NOMO-1 treated with DMSO at 0.1 percent for 48 hours (cell line): ENCODE results near the gene ANKRD6.

Experiments used
- DNase-seq: peaks from one replicate; lab custom pipeline; 2025; ENCODE audit not compliant: unreplicated experiment; lab: John Stamatoyannopoulos, UW

Gene ANKRD6

DNA sequence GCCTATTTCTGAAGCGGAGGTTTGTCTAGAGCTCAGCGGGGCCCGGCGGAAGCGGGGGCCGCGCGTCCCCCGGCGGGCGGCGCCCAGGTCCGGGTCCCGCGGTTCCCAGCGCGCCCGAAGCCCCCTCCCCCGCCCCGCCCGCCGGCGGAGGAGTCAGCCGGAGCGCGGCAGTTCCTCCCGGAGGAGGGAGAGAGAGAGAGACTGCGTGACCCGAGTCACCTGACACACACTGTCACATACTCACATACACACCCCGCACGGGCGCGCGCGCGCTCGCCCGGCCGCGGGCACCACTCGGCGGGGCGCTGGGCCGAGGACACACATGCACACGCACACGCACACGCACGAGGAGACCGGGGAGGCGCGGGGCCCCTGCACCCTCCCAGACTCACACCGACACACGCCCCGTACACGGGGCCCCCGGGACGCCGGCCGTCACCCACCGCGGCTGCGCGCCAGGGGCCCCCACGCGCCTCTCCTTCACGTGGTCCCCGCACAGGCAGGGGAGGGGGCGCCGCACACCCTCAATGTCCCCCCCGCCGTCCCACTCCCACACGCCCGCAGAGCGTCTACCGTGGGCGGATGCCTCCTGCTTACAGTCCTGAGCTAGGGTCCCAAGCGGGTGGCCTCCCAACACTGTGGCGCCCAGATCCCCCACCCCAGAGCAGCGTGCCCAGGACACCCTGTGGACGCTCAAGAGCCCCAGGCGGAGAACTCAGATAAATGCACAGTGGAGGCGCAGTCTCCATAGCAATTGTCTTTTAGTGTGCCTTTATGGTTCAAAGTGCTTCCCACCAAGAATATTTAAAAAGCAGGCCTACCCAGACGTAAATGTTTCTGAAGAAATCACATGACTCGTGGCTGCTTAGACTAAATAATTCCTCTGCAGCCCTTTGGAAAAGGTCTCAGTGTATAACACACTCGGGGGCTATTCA lies 20.6 kb upstream of the ANKRD6 start, which contains the start of gene RRAGD:
Gene RRAGD, minus strand, starts transcription at position 203 of the 935 bp plus-strand sequence. CDS start 280 bp downstream, outside the sequence.
- peak; percentile 52 for DNase-seq

DNA sequence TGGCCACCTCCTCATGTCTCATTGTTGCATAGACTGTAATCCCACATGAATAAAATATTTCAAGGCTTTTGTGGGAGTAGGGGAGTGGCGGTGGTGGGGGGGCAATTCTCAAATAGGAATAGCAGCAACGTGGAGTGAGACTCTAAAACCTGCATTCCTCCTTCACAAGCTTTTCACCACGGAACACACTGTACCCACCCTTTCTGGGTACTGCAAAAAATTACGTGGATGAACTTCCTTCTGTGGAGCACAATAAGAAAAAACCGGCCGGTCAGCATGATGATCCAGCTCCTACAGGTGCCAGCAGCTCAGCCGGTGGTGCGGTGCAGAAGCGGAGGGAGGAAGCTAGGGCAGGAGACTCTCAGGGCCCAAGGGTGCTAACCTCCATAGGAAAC lies 19.9 kb upstream of the ANKRD6 start:
- DNase-seq: no peak

DNA sequence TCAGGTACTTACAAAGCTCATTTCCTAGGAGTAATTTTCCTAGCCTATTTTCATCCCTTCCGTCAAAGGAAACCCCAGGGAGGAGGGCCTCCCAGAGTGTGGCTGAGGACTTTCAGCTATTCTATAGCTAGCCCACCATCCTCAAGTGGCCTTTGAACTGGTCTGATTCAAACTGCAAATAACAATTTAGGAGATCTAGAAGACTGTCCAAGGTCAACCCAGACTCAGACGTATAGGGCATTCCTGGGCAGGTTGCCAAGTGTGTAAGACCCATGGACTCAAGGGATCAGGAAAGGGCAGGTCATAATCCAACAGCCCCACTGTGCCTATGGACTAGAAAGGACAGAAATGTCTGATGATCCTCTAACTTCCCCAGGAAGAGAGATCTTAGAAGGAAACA lies 18.7 kb upstream of the ANKRD6 start:
- no peak for DNase-seq

DNA sequence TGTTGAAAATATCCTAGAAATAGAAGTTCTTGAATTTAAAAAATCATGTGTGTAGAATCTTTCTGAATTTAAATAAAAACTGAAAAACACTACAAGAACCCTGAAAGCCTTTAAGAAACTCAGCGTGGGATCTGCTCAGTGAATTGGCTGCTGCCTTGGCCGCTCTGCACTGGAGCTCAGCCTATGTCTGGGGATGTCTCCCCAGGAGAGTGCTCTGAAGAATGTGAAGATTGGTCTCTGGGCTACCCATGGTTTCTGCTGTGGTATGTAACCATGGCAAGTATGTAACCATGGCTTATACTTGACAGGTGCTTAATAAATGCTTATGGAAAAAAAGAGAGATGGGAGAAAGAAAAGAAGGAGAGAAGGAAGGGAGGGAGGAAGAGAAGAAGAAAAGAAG lies 17.8 kb upstream of the ANKRD6 start:
- no peak for DNase-seq

DNA sequence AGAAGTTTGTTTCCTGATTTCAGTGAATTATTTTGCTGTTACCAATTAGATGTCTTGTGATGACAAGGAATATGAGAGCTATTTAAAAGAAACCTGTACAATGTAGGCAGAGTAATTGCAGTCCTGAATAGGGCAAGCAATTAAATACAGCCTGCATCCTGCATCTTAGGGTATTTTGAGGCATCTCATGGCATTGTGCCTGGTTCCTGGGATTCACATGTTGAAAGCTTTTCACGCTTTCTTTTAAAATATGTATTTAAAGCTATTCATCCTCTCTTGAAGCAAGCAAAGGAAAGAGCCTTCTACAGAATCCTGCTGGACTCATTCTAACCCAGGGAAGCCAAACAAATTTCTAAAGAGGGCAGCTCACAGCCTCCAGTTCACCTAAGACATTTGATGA lies 16.2 kb upstream of the ANKRD6 start:
- no peak for DNase-seq

DNA sequence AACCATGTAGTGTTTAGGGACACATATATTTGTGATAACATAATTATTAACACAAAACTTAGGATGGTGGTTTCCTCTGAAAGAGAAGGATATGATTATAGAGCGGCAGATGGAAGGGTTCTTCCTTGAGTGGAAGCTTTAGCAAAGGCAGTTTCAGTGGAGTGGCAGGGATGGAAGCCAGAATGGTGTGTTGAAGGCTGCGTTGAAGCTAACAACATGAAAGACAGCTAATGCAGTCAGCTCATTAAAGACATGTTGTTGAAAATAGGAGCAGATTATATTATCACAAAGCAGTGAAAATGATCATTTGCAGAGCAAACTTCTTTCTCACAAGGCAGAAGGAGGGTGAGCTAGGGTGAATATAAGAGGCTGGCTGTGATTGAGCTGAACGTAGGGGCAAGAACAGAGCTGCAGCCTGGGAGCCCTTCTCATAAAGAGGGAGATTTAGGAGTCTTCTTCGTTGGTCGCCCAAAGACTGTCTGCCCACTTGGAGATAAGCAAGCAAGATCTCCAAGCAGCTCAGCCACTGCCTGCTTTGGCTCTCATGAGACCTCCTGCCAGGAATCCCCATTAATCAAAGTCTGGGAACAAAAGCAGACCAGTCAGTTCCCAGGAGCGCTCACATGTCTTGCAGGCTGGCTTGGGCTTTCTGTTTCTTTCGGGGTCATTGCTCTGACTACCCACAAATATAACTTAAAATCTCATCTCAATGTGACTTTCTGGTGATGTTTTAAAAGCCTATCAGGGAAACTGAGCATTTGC lies 2.6 kb upstream of the ANKRD6 start:
- DNase-seq: no peak

DNA sequence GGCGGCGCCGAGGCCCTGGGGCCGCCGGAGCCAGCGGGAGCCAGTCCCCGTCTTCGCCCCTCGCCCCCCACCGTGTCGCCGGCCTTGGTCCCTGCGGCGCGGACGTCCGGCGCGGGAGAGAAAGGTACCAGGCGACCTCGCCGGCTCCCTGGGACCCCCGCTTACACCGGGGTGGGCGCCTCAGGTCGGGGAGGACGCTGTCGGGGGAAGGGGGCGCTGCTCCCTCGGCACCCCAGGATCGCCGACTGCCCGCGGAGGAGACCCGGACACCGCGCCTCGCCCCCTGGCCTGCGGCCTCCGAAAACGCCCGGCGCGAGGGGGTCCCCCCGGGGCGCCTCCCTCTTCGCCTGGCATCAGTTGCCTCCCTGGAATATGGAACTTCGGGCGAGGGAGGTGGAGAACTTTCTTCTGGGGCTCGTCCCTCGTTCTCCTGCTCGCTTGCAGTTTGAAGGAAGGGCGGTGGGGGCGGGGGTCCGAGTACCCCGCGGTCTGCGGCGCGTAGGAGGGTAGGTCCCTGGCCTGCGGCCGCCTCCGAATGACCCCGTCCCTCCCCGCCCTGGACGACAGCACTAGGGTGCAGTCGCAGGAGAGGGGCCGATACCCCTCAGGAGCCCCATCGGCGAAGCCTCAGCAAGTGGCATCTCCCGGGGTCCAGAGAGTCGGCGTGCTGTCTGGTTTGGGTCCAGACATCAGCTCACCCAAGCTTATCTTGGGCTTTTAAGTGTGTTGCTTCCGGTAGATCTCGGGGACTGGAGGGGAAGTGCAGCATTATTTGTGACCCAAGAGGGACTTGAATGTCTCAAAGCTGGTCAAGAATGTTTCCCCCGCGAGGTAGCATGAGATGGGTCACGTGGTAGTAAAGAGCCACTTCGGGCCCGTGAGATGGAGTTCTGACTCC lies 549 bp downstream of the ANKRD6 start:
- peak; percentile 38 for DNase-seq

DNA sequence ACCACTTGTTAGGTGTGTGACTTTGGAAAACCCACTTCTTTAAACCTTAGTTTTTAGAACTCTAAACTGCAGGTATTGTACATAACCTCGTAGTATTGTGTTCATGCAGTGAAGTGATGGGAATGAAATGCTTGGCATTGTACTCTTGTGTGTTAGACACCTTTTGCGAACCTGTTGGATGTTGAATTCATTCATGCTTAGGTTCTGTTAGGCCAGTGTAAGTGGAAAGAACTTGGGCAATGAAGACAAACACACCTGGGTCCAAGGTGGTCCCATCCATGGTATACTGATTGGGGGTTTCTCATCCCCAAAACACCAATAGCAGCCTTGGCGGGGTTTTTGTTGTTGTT lies 1.2 kb downstream of the ANKRD6 start:
- no peak for DNase-seq

DNA sequence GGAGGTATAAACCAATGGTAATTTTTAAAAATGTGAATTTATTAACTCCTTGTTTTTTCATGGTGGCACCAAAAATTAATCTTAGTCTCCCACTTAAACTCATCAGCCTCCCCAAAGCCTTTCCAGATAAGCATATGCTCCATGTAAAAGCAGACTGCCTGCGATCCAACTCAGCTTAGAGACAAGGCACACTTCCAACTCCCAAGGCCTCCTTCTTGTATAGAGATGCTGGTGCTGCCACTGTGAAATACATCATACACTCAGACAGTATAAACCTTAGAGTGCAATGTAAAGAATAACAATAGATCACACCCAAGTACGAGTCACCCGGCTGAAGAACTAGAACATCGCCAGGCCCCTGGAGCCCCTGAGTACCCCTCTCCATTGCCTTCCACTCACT lies 2.0 kb downstream of the ANKRD6 start:
- no peak for DNase-seq

DNA sequence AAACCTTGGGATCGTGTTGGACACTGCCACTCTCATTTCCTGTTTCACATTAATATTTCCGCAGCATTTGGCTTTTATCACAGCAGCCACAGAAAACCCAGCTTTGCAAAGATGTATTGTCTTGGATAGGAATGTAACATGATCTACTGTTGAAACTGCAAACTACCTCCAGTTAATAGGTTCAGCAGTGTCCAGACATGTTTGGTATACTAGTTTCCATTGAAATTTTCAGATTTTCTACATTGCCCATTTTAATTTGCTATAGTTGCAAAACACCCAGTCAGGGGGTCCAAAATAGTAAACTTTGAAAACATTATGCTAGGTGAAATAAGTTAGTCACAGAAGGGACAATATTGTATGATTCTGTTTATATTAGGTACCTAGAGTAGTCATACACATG lies 3.3 kb downstream of the ANKRD6 start:
- no peak for DNase-seq

DNA sequence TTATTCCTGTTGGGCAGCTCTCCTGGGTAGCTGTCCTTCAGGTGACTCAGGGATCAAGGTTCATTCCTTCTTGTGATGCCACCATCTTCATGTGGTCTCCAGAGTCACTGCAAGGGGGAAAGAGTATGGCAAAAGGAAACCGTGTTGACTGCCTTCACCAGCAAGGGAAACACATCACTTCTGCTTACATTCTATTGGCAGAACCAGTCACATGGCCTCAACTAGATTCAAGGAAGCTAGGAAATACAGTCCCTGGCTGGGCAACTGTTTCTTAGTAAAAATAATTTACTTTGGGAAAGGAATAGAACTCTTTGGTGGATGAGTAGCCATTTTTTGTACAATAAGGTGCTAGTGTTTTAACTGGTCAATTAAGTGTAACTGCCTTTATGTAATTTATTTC lies 5.3 kb downstream of the ANKRD6 start:
- DNase-seq: no peak

DNA sequence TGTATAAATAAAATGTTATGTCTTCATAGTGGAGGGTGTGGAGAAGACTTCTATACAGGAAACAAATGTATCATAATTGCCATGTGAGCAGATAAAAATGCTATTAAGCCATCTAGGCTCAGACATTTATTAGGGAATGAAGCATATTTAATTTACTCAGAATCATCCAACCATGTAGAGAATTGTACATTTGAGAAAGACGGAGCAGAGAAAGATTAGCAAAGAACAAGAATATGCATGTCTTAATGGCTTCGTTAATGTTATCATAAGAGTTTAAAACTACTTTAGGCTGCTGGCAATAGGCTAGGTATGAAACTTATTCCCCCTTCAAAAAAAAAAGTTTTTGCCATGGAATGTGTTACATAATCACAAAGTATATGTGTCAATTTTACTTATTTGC lies 6.1 kb downstream of the ANKRD6 start:
- no peak for DNase-seq

DNA sequence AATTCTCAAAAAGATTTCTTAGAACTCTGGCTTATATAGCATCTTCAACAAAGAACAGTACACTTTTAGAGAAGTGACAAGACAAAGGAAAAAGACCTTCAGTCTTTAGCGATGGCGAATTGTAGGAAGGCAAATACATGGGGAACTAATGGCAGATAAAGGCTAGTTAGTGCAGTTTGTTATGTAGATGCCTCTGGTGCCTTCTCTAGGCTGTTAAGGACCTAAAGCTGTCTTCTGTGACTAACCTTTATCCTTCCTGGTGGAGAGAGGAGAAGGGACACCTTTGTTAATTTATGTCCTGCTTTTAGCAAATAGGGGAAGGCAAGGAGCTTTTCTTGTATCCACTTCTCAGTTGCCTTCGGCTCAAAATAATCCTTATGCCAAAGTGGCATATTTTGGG lies 7.2 kb downstream of the ANKRD6 start:
- DNase-seq: no peak

DNA sequence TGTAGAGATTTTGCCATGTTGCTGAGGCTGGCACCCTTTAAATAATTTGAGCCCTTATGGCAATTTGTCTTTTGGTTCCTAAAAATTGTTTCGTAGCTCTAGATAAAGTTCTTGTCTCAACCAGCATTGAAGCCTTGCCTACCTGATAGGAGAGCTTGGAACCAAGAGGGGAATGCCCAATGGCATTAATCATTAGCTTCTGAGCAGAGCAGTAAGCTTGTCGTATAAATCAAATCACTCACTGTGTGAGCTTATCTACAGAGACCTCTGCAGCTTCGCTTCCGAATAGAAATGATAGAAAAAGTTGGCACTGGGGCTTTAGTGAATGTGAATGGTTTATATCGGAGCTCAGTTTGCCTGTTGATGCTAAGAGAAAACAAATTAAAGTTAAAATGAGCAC lies 10.7 kb downstream of the ANKRD6 start:
- DNase-seq: no peak

DNA sequence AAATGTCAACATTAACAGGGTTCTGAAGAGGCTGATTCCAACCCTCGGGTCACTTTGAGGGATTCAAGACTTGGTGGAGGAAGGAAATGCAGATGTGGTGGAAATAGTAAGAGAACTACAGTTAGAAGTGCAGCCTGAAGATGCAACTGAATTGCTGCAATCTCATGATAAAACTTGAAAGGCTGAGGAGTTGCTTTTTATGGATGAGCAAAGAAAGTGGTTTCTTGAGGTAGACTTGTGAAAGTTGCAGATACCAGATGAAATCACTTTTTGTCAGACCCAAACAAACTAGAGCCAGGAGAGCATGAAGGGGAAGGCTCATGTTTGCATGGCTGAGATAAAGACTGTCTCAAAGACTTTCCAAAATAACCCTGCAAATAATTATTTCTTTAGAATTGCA lies 16.2 kb downstream of the ANKRD6 start:
- DNase-seq: no peak

DNA sequence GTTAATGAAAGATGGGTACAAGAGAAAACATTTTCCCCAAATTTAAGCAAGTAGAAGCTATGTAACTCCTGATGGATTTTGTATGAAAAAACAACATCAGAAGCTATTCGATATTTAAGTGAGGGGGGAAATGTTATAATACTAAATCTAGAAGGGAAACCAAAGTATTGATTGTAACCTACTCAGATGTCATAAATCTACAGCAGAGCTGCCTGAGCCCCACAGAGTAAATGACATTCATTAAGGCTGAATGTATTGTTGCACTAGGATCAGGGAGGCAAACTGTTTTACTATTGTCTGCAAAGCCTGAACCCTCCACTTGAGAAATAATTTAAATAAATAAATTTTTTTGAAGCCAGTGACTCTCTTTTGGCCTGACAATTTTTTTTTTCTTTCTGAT lies 19.3 kb downstream of the ANKRD6 start:
- DNase-seq: no peak

DNA sequence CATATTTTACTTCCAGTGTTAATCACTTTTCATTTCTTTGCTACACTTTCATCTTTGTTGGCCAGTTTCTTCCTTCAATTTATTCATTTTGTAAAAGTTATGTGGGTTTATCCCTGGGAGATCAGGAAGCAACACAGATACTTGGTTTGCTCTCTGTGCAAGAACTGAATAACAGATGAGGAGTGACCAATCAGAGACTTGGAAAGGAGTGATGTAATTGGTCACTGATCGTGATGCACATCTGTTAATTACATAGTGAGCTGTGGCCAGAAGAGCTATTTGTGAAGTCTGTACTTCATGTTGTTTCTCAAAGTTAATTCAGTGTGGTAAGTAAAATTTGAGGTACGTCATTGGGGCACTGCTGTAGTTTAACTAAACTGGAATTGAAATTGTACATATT lies 21.3 kb downstream of the ANKRD6 start:
- no peak for DNase-seq

DNA sequence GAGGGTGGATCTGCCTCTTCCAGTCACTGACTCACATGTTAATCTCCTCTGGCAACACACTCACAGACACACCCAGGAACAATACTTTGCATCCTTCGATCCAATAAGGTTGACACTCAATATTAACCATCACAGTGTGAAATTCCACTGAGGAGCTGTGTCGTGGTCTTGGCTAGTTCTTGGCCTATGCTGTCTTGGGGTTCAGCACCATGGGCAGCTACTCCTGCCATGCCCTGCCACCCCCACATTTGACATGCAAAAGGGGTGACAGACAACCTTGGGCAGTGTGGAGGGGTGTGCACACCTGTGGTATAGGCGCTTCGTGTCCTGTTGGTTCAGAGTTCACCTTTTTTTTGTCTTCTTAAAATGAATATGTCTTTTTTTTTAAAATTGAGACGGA lies 25.8 kb downstream of the ANKRD6 start:
- DNase-seq: no peak

DNA sequence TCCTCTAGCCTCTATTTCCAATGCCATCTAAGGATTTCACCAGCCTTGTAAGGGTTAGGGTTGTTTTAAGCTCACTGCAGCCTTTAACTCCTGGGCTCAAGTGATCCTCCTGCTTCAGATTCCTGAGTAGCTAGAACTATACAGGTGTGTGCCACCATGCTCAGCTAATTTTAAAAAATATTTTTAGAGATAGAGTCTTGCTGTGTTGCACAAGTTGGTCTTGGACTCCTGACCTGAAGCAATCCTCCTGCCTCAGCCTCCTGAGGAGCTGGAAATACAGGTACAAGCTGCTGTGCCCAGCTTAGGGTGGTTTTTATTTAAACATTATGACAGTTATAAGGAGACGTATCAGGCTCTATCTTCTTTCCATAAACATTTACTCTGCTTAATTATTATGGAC lies 26.5 kb downstream of the ANKRD6 start:
- no peak for DNase-seq

DNA sequence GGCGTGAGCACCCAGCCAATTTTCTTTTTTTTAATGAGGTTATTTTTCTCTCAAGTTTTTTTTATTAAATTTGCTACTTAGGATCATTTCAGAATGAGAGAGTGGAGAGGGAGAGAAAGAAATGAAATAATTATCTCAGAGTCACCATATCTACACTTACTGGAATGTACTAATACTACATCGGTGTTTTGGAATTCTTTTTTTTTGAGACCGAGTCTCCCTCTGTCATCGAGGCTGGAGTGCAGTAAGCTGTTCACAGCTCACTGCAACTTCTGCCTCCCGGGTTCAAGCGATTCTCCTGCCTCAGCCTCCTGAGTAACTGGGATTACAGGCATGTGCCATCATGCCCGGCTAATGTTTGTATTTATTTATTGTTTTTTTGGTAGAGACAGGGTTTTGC lies 27.8 kb downstream of the ANKRD6 start:
- no peak for DNase-seq

DNA sequence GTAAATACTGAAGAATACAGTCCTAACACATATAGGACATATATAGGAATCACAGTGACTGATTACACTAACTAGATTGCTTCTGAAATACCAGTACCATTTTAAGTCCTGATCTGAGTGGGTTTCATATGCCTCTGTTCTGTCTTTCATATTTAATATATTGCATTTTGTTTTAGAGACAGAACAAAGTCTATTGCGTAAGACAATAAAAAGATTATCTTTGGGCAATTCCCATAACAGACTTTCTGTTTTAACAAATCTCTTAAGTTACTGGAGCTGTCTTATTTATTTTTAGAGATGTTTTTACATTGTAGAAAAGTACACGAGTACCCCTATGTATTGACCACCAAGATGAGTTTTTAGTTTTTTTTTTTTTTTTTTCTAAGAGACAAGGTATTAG lies 29.6 kb downstream of the ANKRD6 start:
- DNase-seq: no peak
